ENCODE results near the gene TEAD4. TPM values are rescaled to one million over a fixed set of nuclear protein-coding genes. Genes with fewer than 3 reads are reported as not detected.

Gene TEAD4
- total RNA-seq, 1 experiment from 2014 or later = 127 TPM

DNA sequence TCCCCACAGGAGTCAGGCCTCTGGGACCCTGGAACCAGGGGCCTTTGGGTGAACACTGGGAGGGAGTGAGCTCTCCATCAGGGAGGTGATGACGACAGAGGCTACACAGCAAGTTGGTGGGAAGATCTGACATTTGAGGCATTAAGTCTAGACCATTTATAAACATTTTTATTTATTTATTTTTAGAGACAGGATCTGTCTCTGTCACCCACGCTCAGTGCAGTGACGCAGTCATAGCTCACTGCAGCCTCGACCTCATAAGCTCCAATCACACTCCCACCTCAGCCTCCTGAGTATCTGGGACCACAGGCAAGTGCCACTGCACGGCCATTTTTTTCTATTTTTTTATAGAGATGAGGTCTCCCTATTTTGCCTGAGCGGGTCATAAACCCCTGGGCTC is 53.6 kb downstream of the TEAD4 start:
- Histone ChIP-seq H3K18ac (ENCODE audit: insufficient read length, low read depth, low read length) (no peak overlapping the region), H4K5ac (ENCODE audit: insufficient read length, low read depth, low read length) (no peak overlapping the region), H4K20me1 (ENCODE audit: control insufficient read depth, insufficient read depth, insufficient read length) (no peaks in the 10 kb centered on the region), H3T11ph (ENCODE audit: low read length) (no peak overlapping the region), H3K4me1 (ENCODE audit: insufficient read depth, low read length) (no peaks in the 10 kb centered on the region), H3K4ac (ENCODE audit: low read depth, low read length) (no peak overlapping the region), H2AK5ac (ENCODE audit: insufficient read length, low read length) (no peak overlapping the region), H3K14ac (ENCODE audit: insufficient read depth, low read length) (no peak overlapping the region; the same call in 1 of the 2 replicates), H3K4me2 (ENCODE audit: insufficient read depth, insufficient read length, low read length) (no peak overlapping the region), H4K91ac (ENCODE audit: insufficient read length, low read depth, low read length) (no peak overlapping the region), H3K27me3 (ENCODE audit: insufficient read depth, low read length) (no peaks in the 10 kb centered on the region), H3K23me2 (ENCODE audit: insufficient read length, low read depth, low read length, poor library complexity, severe bottlenecking) (no peaks in the 10 kb centered on the region), H2BK20ac (ENCODE audit: low read depth, low read length, poor library complexity, severe bottlenecking) (no peak overlapping the region), H3K79me2 (ENCODE audit: insufficient read depth, low read length) (no peaks in the 10 kb centered on the region; the same call in 1 of the 2 replicates), H3K27ac (ENCODE audit: insufficient read length, low read depth, low read length) (no peak overlapping the region), H3K56ac (ENCODE audit: insufficient read length, low read depth, low read length) (no peak overlapping the region), H2AFZ (ENCODE audit: low read length) (no peak overlapping the region), H2BK12ac (ENCODE audit: insufficient read length, low read depth, low read length) (no peak overlapping the region), H3K23ac (ENCODE audit: insufficient read length, low read depth, low read length) (no peak overlapping the region), H2BK120ac (ENCODE audit: low read depth, low read length, poor library complexity, severe bottlenecking) (no peak overlapping the region), H3K79me1 (ENCODE audit: insufficient read depth, low read depth, low read length, poor library complexity, severe bottlenecking) (no peaks in the 10 kb centered on the region), H2BK15ac (ENCODE audit: low read depth, low read length) (no peak overlapping the region), H2BK5ac (ENCODE audit: insufficient read length, low read length) (no peak overlapping the region), H3K9ac (ENCODE audit: extremely low read depth, insufficient read length, low read length) (no peak overlapping the region), H4K8ac (replicated peaks; ENCODE audit: insufficient read length, low read depth, low read length) (no peak overlapping the region), H3K9me3 (ENCODE audit: control insufficient read depth, low read depth, low read length) (no peaks in the 10 kb centered on the region)
- H3K27me3 Mint-ChIP-seq (ENCODE audit: low read depth) = no peaks in the 10 kb centered on the region
- WGBS (ENCODE audit: extremely low coverage, insufficient read length, low lambda C conversion rate) = no CpG with 5 or more reads among the region's 6 CpGs
- peak overlapping the region in 1 of 3 experiments; percentile 70; a peak in 1 of 7 replicates for H3K27ac Mint-ChIP-seq
- H3K9me3 Mint-ChIP-seq = no peaks in the 10 kb centered on the region
- DNase-seq = no peak
- peaks cover 18 to 74% (median 27%) of the 10 kb centered on the region in 3 experiments; a peak in 6 of 7 replicates for H3K36me3 Mint-ChIP-seq (ENCODE audit: insufficient read depth in 1 of 3, low read depth in 3 of 3)
- H3K4me1 Mint-ChIP-seq = 0 out of 4 replicates have a peak, but pooled peaks cover 0 to 2% of the 10 kb centered on the region in 2 experiments
- TF ChIP-seq, protein P1, sequence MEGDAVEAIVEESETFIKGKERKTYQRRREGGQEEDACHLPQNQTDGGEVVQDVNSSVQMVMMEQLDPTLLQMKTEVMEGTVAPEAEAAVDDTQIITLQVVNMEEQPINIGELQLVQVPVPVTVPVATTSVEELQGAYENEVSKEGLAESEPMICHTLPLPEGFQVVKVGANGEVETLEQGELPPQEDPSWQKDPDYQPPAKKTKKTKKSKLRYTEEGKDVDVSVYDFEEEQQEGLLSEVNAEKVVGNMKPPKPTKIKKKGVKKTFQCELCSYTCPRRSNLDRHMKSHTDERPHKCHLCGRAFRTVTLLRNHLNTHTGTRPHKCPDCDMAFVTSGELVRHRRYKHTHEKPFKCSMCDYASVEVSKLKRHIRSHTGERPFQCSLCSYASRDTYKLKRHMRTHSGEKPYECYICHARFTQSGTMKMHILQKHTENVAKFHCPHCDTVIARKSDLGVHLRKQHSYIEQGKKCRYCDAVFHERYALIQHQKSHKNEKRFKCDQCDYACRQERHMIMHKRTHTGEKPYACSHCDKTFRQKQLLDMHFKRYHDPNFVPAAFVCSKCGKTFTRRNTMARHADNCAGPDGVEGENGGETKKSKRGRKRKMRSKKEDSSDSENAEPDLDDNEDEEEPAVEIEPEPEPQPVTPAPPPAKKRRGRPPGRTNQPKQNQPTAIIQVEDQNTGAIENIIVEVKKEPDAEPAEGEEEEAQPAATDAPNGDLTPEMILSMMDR (conservative IDR thresholded peaks at IDR 0.05) = no peak
- no peak overlapping the region for H3K4me3 Mint-ChIP-seq
